Measurements from ENCODE around the gene FUT1. TPM values are rescaled to one million over a fixed set of nuclear protein-coding genes. Genes with fewer than 3 reads are reported as not detected.
"Not testable (repeated sequence)": the region's sequence is repeated elsewhere in the genome, so short reads cannot be mapped to it uniquely, and the experiment has no call there.

The FUT1 gene
- total and polyA plus RNA-seq, 2 donors (not counting 3 experiments of a cell fraction or from before 2014, with no cell fraction given), result 1.9 to 4.8 TPM

DNA sequence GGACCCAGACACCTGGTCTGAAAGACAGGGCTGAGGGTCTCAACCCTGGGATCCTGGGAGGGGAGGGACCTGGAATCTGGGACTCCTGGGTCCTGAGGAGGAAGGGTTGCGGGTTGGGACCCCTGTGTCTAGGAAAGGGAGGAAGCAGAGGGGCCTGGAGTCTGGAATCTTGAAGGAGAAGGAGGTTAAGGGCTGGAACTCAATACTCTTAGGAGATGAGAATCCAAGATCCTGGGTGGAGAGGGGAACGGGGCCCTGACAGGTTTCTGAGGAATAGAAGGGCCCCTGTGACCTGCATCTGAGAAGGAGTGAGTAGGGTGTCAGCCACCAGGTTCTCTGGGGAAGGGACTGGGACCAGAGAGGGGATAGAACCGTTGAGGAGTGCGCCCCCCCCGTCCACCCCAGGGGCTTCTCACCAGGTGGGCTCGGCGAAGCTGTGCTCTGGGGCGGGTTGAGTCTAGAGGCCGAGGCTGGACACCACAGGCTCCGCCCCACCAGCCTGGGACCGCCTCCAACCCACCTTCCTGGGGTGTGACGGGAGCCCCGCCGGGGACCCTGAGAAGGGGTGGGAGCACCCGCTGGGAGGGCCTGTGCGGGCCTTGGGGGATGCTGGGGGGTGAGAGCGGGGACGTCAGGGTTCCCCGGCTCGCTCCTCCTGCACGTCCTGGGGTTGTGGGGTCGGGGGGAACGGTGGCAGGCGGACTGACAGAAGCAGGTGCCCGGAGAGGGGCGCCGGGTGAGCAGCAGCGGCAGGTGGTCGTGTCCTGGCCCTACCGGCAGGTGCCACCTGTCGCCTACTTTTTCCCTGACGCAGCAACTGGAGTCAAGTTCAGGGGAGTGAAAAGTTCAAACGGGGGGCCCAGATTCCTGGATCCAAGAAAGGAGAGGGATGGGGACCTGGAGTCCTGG is 32.9 kb downstream of the FUT1 start, which contains the start of gene MAMSTR:
TSS of gene MAMSTR (minus strand) at position 463 of the 909 bp plus-strand sequence. CDS start 694 bp downstream, outside the sequence.
- Histone ChIP-seq H4K20me1 (replicated peaks; ENCODE audit: control insufficient read depth, extremely low read depth, insufficient read depth, low read length) (no peaks in the 10 kb centered on the region), H3K4me1 (ENCODE audit: control insufficient read depth, extremely low read depth, insufficient read depth, low read length) (peaks cover 12% of the 10 kb centered on the region), H3K4me2 (ENCODE audit: insufficient read depth, low read length) (no peak within 1 kb of the TSS), H3K4me3 (replicated peaks in 1 of 3; ENCODE audit: insufficient read depth in 1 of 3, low read depth in 1 of 3, low read length in 3 of 3) (no peak within 1 kb of the TSS), H2AFZ (ENCODE audit: low read depth, low read length) (no peak within 1 kb of the TSS), H3K27me3 (ENCODE audit: control insufficient read depth in 2 of 2, insufficient read depth in 2 of 2, low read length in 2 of 2) (no peaks in the 10 kb centered on the region), H3K36me3 (ENCODE audit: control insufficient read depth in 2 of 2, extremely low read depth in 1 of 2, insufficient read depth in 2 of 2, low read length in 2 of 2) (peaks cover 5 to 16% of the 10 kb centered on the region in 2 experiments), H3K9me3 (replicated peaks; ENCODE audit: control insufficient read depth, insufficient read depth, low read length) (no peaks in the 10 kb centered on the region), H3K9ac (replicated peaks; ENCODE audit: extremely low read depth, insufficient read depth, low read length) (no peak within 1 kb of the TSS), H3K79me2 (ENCODE audit: control insufficient read depth, insufficient read depth, low read length) (no peaks in the 10 kb centered on the region), H3K27ac (ENCODE audit: insufficient read depth, low read depth, low read length) (no peak within 1 kb of the TSS), H3K9me1 (replicated peaks; ENCODE audit: control insufficient read depth, extremely low read depth, insufficient read depth, low read length) (no peaks in the 10 kb centered on the region)
- dilution Hi-C loops (cut with MboI; ENCODE audit: extremely low pct_ligation_motif_present, low sequenced_read_pairs), result no loop called here
- intact Hi-C loops (cut with micrococcal nuclease), result no loop called here
- TF ChIP-seq MAX (IDR thresholded peaks at IDR 0.05; ENCODE audit: insufficient read depth, insufficient read length) (no peak), POLR2A (IDR thresholded peaks at IDR 0.05; ENCODE audit: low read depth, low read length) (peak; percentile 28), POLR2AphosphoS5 (IDR thresholded peaks at IDR 0.05; ENCODE audit: insufficient read depth, low read depth, low read length) (peak; percentile 38), EZH2 (IDR thresholded peaks at IDR 0.05; ENCODE audit: borderline replicate concordance, low read depth, low read length, severe bottlenecking) (no peak), JUN (IDR thresholded peaks at IDR 0.05; ENCODE audit: borderline replicate concordance, insufficient read depth, insufficient read length, low read depth) (no peak)
- FAIRE-seq, result no peak
- ChIA-PET POLR2A (no interaction called here), CTCF (no interaction called here)
- no peak for DNase-seq (ENCODE audit: low read depth, low spot score)
- BruUV-seq (replicated peaks), result no TSS peak

- Histone ChIP-seq H3K4me2 (ENCODE audit: insufficient read depth, low read length) (no peak overlapping the region), H2AFZ (ENCODE audit: low read depth, low read length) (no peak overlapping the region), H3K27ac (ENCODE audit: insufficient read depth, low read depth, low read length) (no peak overlapping the region), H4K20me1 (replicated peaks; ENCODE audit: control insufficient read depth, extremely low read depth, insufficient read depth, low read length) (no peaks in the 10 kb centered on the region), H3K9me1 (replicated peaks; ENCODE audit: control insufficient read depth, extremely low read depth, insufficient read depth, low read length) (no peaks in the 10 kb centered on the region), H3K4me3 (replicated peaks in 1 of 3; ENCODE audit: insufficient read depth in 1 of 3, low read depth in 1 of 3, low read length in 3 of 3) (no peak overlapping the region), H3K79me2 (ENCODE audit: control insufficient read depth, insufficient read depth, low read length) (no peaks in the 10 kb centered on the region), H3K36me3 (ENCODE audit: control insufficient read depth in 2 of 2, extremely low read depth in 1 of 2, insufficient read depth in 2 of 2, low read length in 2 of 2) (peaks cover 0 to 11% of the 10 kb centered on the region in 2 experiments), H3K27me3 (ENCODE audit: control insufficient read depth in 2 of 2, insufficient read depth in 2 of 2, low read length in 2 of 2) (no peaks in the 10 kb centered on the region), H3K9ac (replicated peaks; ENCODE audit: extremely low read depth, insufficient read depth, low read length) (no peak overlapping the region), H3K9me3 (replicated peaks; ENCODE audit: control insufficient read depth, insufficient read depth, low read length) (no peaks in the 10 kb centered on the region), H3K4me1 (ENCODE audit: control insufficient read depth, extremely low read depth, insufficient read depth, low read length) (peaks cover 7% of the 10 kb centered on the region)
- TF ChIP-seq MAX (IDR thresholded peaks at IDR 0.05; ENCODE audit: insufficient read depth, insufficient read length), result no peak
- TF ChIP-seq POLR2AphosphoS5 (IDR thresholded peaks at IDR 0.05; ENCODE audit: insufficient read depth, low read depth, low read length), result no peak
- ChIA-PET CTCF (no interaction called here), POLR2A (no interaction called here)
- intact Hi-C loops (cut with micrococcal nuclease), result no loop called here
- dilution Hi-C loops (cut with MboI; ENCODE audit: extremely low pct_ligation_motif_present, low sequenced_read_pairs), result no loop called here
- BruUV-seq (replicated peaks), result no TSS peak
- DNase-seq (ENCODE audit: low read depth, low spot score) (no peak), FAIRE-seq (no peak)
Measured at GRCh38 chr19:48718711-48719231, 33.7 kb downstream of the FUT1 start.

DNA sequence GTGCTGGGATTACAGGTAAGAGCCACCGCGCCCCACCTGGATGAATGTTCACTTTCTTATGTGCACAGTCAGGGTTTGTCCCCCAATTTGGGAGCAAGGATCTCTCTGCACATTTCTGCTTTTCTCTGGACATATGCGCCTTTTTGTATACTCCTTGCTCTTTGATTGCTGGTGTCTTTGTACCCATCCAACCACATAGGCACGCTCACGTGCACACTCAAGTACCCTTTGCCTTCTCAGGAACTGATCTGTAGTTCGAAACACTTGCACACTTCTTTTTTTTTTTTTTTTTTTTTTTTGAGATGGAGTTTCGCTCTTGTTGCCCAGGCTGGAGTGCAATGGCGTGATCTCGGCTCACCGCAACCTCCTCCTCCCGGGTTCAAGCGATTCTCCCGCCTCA is 34.3 kb downstream of the FUT1 start:
- H3K9ac ChIP-seq (replicated peaks; ENCODE audit: extremely low read depth, insufficient read depth, low read length); H4K20me1 ChIP-seq (replicated peaks; ENCODE audit: control insufficient read depth, extremely low read depth, insufficient read depth, low read length); BruUV-seq (replicated peaks); H2AFZ ChIP-seq (ENCODE audit: low read depth, low read length); CTCF ChIA-PET; intact Hi-C loops (cut with micrococcal nuclease); H3K9me1 ChIP-seq (replicated peaks; ENCODE audit: control insufficient read depth, extremely low read depth, insufficient read depth, low read length); H3K79me2 ChIP-seq (ENCODE audit: control insufficient read depth, insufficient read depth, low read length); H3K9me3 ChIP-seq (replicated peaks; ENCODE audit: control insufficient read depth, insufficient read depth, low read length); H3K4me3 ChIP-seq (replicated peaks in 1 of 3; ENCODE audit: insufficient read depth in 1 of 3, low read depth in 1 of 3, low read length in 3 of 3); POLR2A ChIA-PET; H3K27me3 ChIP-seq (ENCODE audit: control insufficient read depth in 2 of 2, insufficient read depth in 2 of 2, low read length in 2 of 2); DNase-seq (ENCODE audit: low read depth, low spot score); H3K4me2 ChIP-seq (ENCODE audit: insufficient read depth, low read length); H3K27ac ChIP-seq (ENCODE audit: insufficient read depth, low read depth, low read length); FAIRE-seq; dilution Hi-C loops (cut with MboI; ENCODE audit: extremely low pct_ligation_motif_present, low sequenced_read_pairs): not testable (repeated sequence)
- peaks cover 14% of the 10 kb centered on the region for H3K4me1 ChIP-seq (ENCODE audit: control insufficient read depth, extremely low read depth, insufficient read depth, low read length)
- H3K36me3 ChIP-seq (ENCODE audit: control insufficient read depth in 2 of 2, extremely low read depth in 1 of 2, insufficient read depth in 2 of 2, low read length in 2 of 2), result peaks cover 0 to 11% of the 10 kb centered on the region in 2 experiments
